Brain microvascular endothelial cell (primary cell): ENCODE results near the gene ZBTB5.
"Not testable (repeated sequence)": the region's sequence is repeated elsewhere in the genome, so short reads cannot be mapped to it uniquely, and the experiment has no call there.

Experiments
- DNase-seq: peaks from one replicate; pipeline ENCODE4 v3.0.0-alpha.2; 2020
- H3K27ac ChIP-seq: fragments of 250-450 bp; sonication (Bioruptor Pico); 2 replicates; pipeline ENCODE4 v1.5.1; 2020; ENCODE audit warnings: mild to moderate bottlenecking, moderate library complexity
- H3K27me3 ChIP-seq: fragments of 250-450 bp; sonication (Bioruptor Pico); replicated peaks from 2 replicates; pipeline ENCODE4 v1.5.1; 2020; ENCODE audit warnings: mild to moderate bottlenecking
- H3K36me3 ChIP-seq: fragments of 250-450 bp; sonication (Bioruptor Pico); replicated peaks from 2 replicates; pipeline ENCODE4 v1.5.1; 2020; ENCODE audit warnings: mild to moderate bottlenecking
- H3K4me3 ChIP-seq: 2 replicates; pipeline ENCODE4 v1.5.1; 2011; ENCODE audit warnings: low read depth, mild to moderate bottlenecking, control low read depth, low read length, moderate library complexity
- in situ Hi-C: cut with HindIII; loops from 2 replicates; pipeline ENCODE4 v1.10.0; 2017; ENCODE audit warnings: low sequenced_read_pairs, low pct_ligation_motif_present
- TF ChIP-seq, protein P1 (sequence below): IDR thresholded peaks from 2 replicates; pipeline ENCODE4 v1.5.1; 2011; ENCODE audit warnings: low read depth, mild to moderate bottlenecking, moderate library complexity, low read length, control low read depth, inconsistent platforms; ENCODE audit errors: missing control alignments

ZBTB5 gene

GRCh38 chr9:37465249-37466036 lies at the start of gene ZBTB5:
Gene ZBTB5, minus strand, starts transcription at chr9:37465450. Its CDS starts 22,899 bp downstream, at chr9:37442551.
- in situ Hi-C loops = no loop called here
- TF ChIP-seq, protein P1, sequence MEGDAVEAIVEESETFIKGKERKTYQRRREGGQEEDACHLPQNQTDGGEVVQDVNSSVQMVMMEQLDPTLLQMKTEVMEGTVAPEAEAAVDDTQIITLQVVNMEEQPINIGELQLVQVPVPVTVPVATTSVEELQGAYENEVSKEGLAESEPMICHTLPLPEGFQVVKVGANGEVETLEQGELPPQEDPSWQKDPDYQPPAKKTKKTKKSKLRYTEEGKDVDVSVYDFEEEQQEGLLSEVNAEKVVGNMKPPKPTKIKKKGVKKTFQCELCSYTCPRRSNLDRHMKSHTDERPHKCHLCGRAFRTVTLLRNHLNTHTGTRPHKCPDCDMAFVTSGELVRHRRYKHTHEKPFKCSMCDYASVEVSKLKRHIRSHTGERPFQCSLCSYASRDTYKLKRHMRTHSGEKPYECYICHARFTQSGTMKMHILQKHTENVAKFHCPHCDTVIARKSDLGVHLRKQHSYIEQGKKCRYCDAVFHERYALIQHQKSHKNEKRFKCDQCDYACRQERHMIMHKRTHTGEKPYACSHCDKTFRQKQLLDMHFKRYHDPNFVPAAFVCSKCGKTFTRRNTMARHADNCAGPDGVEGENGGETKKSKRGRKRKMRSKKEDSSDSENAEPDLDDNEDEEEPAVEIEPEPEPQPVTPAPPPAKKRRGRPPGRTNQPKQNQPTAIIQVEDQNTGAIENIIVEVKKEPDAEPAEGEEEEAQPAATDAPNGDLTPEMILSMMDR = no peak
- peak within 1 kb of the TSS; percentile 98 for H3K4me3 ChIP-seq
- DNase-seq = peak; percentile 99
- peak within 1 kb of the TSS; percentile 98 for H3K27ac ChIP-seq
- no peaks in the 10 kb centered on the region for H3K27me3 ChIP-seq
- no peaks in the 10 kb centered on the region for H3K36me3 ChIP-seq

DNA sequence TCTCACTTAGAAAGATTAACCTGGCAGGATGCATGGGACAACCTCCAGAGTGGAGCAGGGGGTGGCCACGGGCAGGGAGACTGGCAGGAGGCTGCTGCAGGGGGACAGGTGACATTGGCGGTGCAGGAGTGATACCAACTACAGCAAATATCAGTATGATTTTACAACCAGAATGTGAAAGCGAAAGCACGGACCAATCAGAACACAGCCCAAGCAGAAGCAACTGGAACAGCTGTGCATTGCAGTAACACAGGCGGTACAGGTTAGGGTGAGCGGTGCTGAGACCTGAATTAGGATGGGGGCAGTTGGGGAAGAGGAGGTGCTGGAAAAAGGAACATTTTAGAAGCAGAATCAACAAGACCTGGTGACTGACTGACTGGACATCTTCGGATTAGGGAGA lies 49.7 kb upstream of the ZBTB5 start:
- TF ChIP-seq, protein P1 = no peak
- Histone ChIP-seq H3K27me3 (no peaks in the 10 kb centered on the region), H3K36me3 (peaks cover 5% of the 10 kb centered on the region), H3K27ac (no peak overlapping the region), H3K4me3 (no peak overlapping the region)
- in situ Hi-C loops = no loop called here
- DNase-seq = no peak

DNA sequence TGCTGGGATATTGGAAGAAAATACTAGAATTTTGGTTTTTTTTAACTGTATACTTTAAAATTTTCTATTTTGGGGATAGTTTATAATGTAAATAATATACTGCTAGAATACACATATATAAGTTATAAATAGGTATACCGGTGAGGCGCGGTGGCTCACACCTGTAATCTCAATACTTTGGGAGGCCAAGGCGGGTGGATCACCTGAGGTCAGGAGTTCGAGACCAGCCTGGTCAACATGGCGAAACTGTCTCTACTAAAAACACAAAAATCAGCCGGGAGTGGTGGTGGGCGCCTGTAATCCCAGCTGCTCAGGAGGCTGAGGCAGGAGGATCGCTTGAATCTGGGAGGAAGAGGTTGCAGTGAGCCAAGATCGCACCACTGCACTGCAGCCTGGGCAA lies 49.2 kb upstream of the ZBTB5 start:
- H3K27ac ChIP-seq, H3K36me3 ChIP-seq, DNase-seq, H3K4me3 ChIP-seq, H3K27me3 ChIP-seq, in situ Hi-C loops: not testable (repeated sequence)

GRCh38 chr9:37512437-37512836 lies 47.2 kb upstream of the ZBTB5 start:
- Histone ChIP-seq H3K27ac (no peak overlapping the region), H3K36me3 (no peaks in the 10 kb centered on the region), H3K27me3 (no peaks in the 10 kb centered on the region), H3K4me3 (no peak overlapping the region)
- DNase-seq = no peak
- in situ Hi-C loops = no loop called here
- TF ChIP-seq, protein P1 = no peak

DNA sequence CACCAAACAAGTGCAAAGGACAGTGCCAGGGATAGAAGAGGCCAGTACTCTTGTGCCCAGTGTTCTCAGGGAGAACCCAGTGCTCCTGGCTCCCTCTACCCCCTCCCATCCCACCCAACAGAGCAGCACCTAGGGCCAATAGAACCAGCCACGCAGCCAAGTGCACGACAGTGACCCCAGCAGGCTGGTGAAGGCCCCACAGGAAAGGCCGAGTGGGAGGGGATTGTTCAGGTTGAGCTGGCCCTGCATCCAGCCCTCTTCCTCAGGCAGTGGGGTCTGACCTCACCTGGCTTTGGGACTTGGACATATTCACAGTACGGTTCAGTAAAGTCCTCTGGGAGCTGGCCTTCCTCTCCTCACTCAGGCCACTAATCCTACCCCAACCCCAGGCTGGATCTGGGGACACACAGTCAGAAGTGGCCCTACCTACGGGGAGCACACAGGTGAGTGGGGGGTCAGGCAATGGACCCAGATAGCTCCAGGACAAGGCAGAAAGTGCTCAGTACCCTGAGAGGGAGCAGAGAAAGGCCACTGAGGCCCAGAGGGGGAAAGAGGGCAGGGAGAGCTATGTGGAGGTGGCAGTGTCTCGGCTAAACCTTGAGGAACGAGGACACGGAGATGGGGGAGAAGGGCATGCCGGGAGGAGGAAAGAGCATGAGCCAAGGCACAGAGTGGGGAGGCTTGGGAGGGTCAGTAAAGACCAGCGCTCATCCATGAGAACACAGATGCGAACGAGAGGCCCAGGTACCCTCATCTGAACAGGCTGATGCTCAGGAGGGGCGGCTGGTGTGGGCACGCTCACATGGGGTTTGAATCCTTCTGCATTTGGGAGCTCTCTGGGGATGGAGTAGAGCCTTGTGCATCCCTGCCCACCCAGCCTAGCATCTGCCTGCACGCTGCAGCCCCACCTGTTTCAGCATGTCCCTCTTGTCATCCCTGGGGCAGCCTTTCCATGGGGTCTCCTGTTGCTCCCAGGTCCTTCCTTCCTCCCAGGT lies 46.1 kb upstream of the ZBTB5 start:
- TF ChIP-seq, protein P1 = peak; percentile 51
- no peaks in the 10 kb centered on the region for H3K27me3 ChIP-seq
- in situ Hi-C loops = no loop called here
- no peak overlapping the region for H3K4me3 ChIP-seq
- H3K27ac ChIP-seq = no peak overlapping the region
- H3K36me3 ChIP-seq = no peaks in the 10 kb centered on the region
- DNase-seq = no peak

DNA sequence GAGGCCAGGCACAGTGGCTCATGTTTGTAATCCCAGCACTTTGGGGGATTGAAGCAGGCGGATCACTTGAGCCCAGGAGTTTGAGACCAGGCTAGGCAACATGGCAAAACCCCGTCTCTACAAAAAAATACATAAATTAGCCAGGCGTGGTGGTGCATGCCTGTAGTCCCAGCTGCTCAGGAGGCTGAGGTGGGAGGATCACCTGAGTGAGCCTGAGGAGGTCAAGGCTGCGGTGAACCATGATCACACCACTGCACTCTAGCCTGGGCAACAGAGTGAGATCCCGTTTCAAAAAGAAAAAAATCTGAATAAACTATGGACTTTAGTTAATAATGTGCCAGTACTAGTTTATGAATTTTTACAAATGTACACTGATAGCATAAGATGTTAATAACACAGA lies 44.8 kb upstream of the ZBTB5 start:
- H3K27ac ChIP-seq, H3K4me3 ChIP-seq, H3K36me3 ChIP-seq, in situ Hi-C loops, H3K27me3 ChIP-seq, DNase-seq: not testable (repeated sequence)
